Stimulated activated CD4-positive, alpha-beta T cell treated with anti-CD3 and anti-CD28 coated beads, Interleukin-4, amount 100 ng/mL, for 1 hour (primary cell): Measurements from ENCODE around the gene PHRF1.

Experiments used
- DNase-seq: peaks from one replicate; pipeline ENCODE4 v3.0.0-alpha.2; 2020

PHRF1 gene

GRCh38 chr11:539971-540481, 36.2 kb upstream of the PHRF1 start:
- DNase-seq: no peak

- no peak for DNase-seq
These were observed 35.5 kb upstream of the PHRF1 start for GRCh38 chr11:540583-541432.

- no peak for DNase-seq
These were observed 34.8 kb upstream of the PHRF1 start for GRCh38 chr11:541433-541885.

- DNase-seq: no peak
These were observed 31.5 kb upstream of the PHRF1 start for GRCh38 chr11:544817-545166.

GRCh38 chr11:545171-545570, 31.1 kb upstream of the PHRF1 start:
- no peak for DNase-seq

- no peak for DNase-seq
These were observed 27.3 kb upstream of the PHRF1 start for GRCh38 chr11:548700-549603.

- no peak for DNase-seq
These were observed 26.1 kb upstream of the PHRF1 start for GRCh38 chr11:550021-550745.

GRCh38 chr11:550746-551085, 25.6 kb upstream of the PHRF1 start:
- DNase-seq: no peak

- DNase-seq: no peak
These were observed 25.1 kb upstream of the PHRF1 start for GRCh38 chr11:551131-551530.

- DNase-seq: no peak
These were observed 24.7 kb upstream of the PHRF1 start for GRCh38 chr11:551596-551995.

- DNase-seq: no peak
These were observed 22.9 kb upstream of the PHRF1 start for GRCh38 chr11:553083-553987.

GRCh38 chr11:553988-554340, 22.3 kb upstream of the PHRF1 start:
- DNase-seq: no peak

- peak; percentile 78 for DNase-seq
These were observed 21.6 kb upstream of the PHRF1 start for GRCh38 chr11:554428-555226.

GRCh38 chr11:555227-555779, 21.0 kb upstream of the PHRF1 start:
- DNase-seq: no peak

GRCh38 chr11:555780-556661, 20.2 kb upstream of the PHRF1 start:
- DNase-seq: no peak

- DNase-seq: no peak
These were observed 19.5 kb upstream of the PHRF1 start for GRCh38 chr11:556662-557256.

- no peak for DNase-seq
These were observed 18.7 kb upstream of the PHRF1 start for GRCh38 chr11:557328-558132.

- DNase-seq: no peak
These were observed 17.8 kb upstream of the PHRF1 start for GRCh38 chr11:558503-558902.
